Neural cell (in vitro differentiated cells): ENCODE results near the gene QRICH2. TPM values are rescaled to one million over a fixed set of nuclear protein-coding genes. Genes with fewer than 3 reads are reported as not detected.
A peak's percentile ranks its signal among the peaks of the same experiment; 100 is the strongest.

Experiments used
- H2AFZ ChIP-seq: fragments of 200-600, 300-800 bp; sonication (generic), shearing (Covaris generic); 2 replicates; pipeline ENCODE4 v1.6.0; 2014; ENCODE audit warnings: low read depth, mild to moderate bottlenecking, antibody characterized with exemption, low read length, moderate library complexity
- H3F3A ChIP-seq: fragments of 200-600 bp; shearing (Covaris generic); 2 replicates; pipeline ENCODE4 v1.6.1; 2016; ENCODE audit warnings: mild to moderate bottlenecking, moderate library complexity, mixed read lengths, antibody characterized with exemption, low read length; ENCODE audit not compliant: insufficient read depth, poor library complexity, severe bottlenecking
- H3K27ac ChIP-seq: fragments of 200-600, 300-800 bp; sonication (generic), shearing (Covaris generic); 2 replicates; pipeline ENCODE4 v1.5.1; 2014; ENCODE audit warnings: mild to moderate bottlenecking, low read length, moderate library complexity
- H3K27me3 ChIP-seq: fragments of 300-800, 200-600 bp; sonication (generic), shearing (Covaris generic); 2 replicates; pipeline ENCODE4 v1.6.0; 2014; ENCODE audit warnings: mild to moderate bottlenecking, low read depth, low read length, moderate library complexity; ENCODE audit not compliant: insufficient read depth
- H3K36me3 ChIP-seq: fragments of 300-800, 200-600 bp; sonication (generic), shearing (Covaris generic); 2 replicates; pipeline ENCODE4 v1.5.1; 2014; ENCODE audit warnings: mild to moderate bottlenecking, antibody characterized with exemption, low read length, moderate library complexity; ENCODE audit not compliant: insufficient read depth
- H3K4me2 ChIP-seq: fragments of 300-800, 200-600 bp; sonication (generic), shearing (Covaris generic); 2 replicates; pipeline ENCODE4 v1.6.0; 2014; ENCODE audit warnings: mild to moderate bottlenecking, low read length
- H3K4me3 ChIP-seq: fragments of 300-800, 200-600 bp; sonication (generic), shearing (Covaris generic); 2 replicates; pipeline ENCODE4 v1.5.1; 2014; ENCODE audit warnings: mild to moderate bottlenecking, low read length, moderate library complexity
- H3K79me2 ChIP-seq: fragments of 200-600 bp; shearing (Covaris generic); replicated peaks from 2 replicates; pipeline ENCODE4 v1.6.0; 2014; ENCODE audit warnings: mild to moderate bottlenecking, low read length, moderate library complexity; ENCODE audit not compliant: insufficient read depth
- H3K9ac ChIP-seq: fragments of 300-800, 200-600 bp; sonication (generic), shearing (Covaris generic); 2 replicates; pipeline ENCODE4 v1.6.1; 2016; ENCODE audit warnings: mild to moderate bottlenecking, low read length, mixed read lengths
- H3K9me2 ChIP-seq: fragments of 200-600 bp; shearing (Covaris generic); 2 replicates; pipeline ENCODE4 v1.6.1; 2016; ENCODE audit warnings: mild to moderate bottlenecking, low read length, mixed read lengths; ENCODE audit not compliant: insufficient read depth
- H3K9me3 ChIP-seq: fragments of 200-600, 300-800 bp; sonication (generic), shearing (Covaris generic); 2 replicates; pipeline ENCODE4 v1.6.1; 2016; ENCODE audit warnings: mild to moderate bottlenecking, mixed run types, low read length, moderate library complexity, mixed read lengths
- H4K20me1 ChIP-seq: fragments of 200-600 bp; shearing (Covaris generic); 2 replicates; pipeline ENCODE4 v1.6.1; 2016; ENCODE audit warnings: mild to moderate bottlenecking, mixed run types; ENCODE audit not compliant: insufficient read depth
- EP300 ChIP-seq: fragments of 450-650 bp; conservative IDR thresholded peaks from 2 replicates; pipeline ENCODE4 v1.6.1; 2014; ENCODE audit warnings: antibody characterized with exemption, mild to moderate bottlenecking, moderate library complexity; ENCODE audit not compliant: poor library complexity, severe bottlenecking
- EZH2 ChIP-seq: fragments of 200-600, 300-800 bp; shearing (Covaris generic), sonication (generic); IDR thresholded peaks from 2 replicates; pipeline ENCODE4 v1.6.1; 2014; ENCODE audit warnings: antibody characterized with exemption, low read length, borderline replicate concordance, mild to moderate bottlenecking; ENCODE audit not compliant: insufficient read depth, poor library complexity, severe bottlenecking
- MXI1 ChIP-seq: fragments of 450-650 bp; conservative IDR thresholded peaks from 2 replicates; pipeline ENCODE4 v1.6.1; 2014; ENCODE audit warnings: antibody characterized with exemption, mild to moderate bottlenecking; ENCODE audit not compliant: poor library complexity, severe bottlenecking
- POLR2AphosphoS5 ChIP-seq: IDR thresholded peaks from 2 replicates; pipeline ENCODE4 v1.6.1; 2012
- RAD21 ChIP-seq: fragments of 450-650 bp; conservative IDR thresholded peaks from 2 replicates; pipeline ENCODE4 v1.6.1; 2014; ENCODE audit warnings: antibody characterized with exemption, mild to moderate bottlenecking, moderate library complexity
- SMC3 ChIP-seq: fragments of 450-650 bp; conservative IDR thresholded peaks from 2 replicates; pipeline ENCODE4 v1.6.1; 2014; ENCODE audit warnings: antibody characterized with exemption, mild to moderate bottlenecking, moderate library complexity; ENCODE audit not compliant: poor library complexity
- TAF1 ChIP-seq: IDR thresholded peaks from 2 replicates; pipeline ENCODE4 v1.6.1; 2012; ENCODE audit warnings: low read depth
- polyA plus RNA-seq: library from polyadenylated mRNA; depleted of rRNA; stranded (reverse); fragments of >200 nt; gene quantifications from 2 replicates; pipeline ENCODE4 v1.2.3, GENCODE V29; 2014
- TF ChIP-seq, protein P1 (sequence below): IDR thresholded peaks from 2 replicates; pipeline ENCODE4 v1.6.1; 2012; ENCODE audit warnings: borderline replicate concordance
- TF ChIP-seq, protein P2 (sequence below): fragments of 450-650 bp; IDR thresholded peaks from 2 replicates; pipeline ENCODE4 v1.5.1; 2014; ENCODE audit warnings: antibody characterized with exemption, mild to moderate bottlenecking, moderate library complexity; ENCODE audit not compliant: poor library complexity, severe bottlenecking

The QRICH2 gene
- polyA plus RNA-seq, 1 donor from 2014 or later, result 17.3 TPM

DNA sequence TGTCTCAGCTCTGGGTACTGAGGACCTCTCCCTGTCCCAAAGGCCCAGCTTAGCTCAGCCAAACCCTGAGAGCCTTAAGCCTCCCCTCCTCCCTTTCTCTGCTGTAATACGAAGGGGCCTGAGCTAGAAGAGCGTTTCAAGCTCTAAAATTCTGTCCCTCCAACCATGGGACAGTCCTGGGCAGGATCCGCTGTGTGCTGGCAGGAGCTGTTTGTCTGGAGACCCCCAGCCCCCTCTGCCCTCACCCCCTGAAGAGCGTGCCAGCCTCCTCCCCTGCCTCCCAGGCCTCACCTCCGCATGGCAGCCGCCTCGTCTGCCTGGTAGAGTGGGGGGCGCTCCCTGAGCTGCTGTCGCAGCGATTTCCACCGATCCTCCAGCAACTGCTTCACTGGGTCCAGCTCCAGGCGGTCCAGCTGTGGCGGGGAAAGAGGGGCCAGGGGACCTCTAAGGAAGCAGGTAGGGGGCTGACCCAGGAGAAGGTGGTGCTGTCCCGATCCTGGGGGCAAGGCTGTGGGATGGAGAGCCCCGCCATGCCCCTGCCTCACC, 28.3 kb downstream of the QRICH2 start:
- Histone ChIP-seq H3K4me2 (no peak overlapping the region), H3K9me3 (no peaks in the 10 kb centered on the region), H4K20me1 (no peaks in the 10 kb centered on the region), H3K27me3 (no peaks in the 10 kb centered on the region), H3K79me2 (no peaks in the 10 kb centered on the region), H3K36me3 (no peaks in the 10 kb centered on the region), H2AFZ (no peak overlapping the region), H3K9me2 (no peaks in the 10 kb centered on the region), H3F3A (no peaks in the 10 kb centered on the region), H3K9ac (no peak overlapping the region), H3K4me3 (no peak overlapping the region), H3K27ac (no peak overlapping the region)
- TF ChIP-seq TAF1 (no peak), EP300 (no peak), RAD21 (no peak), EZH2 (no peak), SMC3 (no peak), POLR2AphosphoS5 (no peak), MXI1 (no peak)
- TF ChIP-seq, protein P1, sequence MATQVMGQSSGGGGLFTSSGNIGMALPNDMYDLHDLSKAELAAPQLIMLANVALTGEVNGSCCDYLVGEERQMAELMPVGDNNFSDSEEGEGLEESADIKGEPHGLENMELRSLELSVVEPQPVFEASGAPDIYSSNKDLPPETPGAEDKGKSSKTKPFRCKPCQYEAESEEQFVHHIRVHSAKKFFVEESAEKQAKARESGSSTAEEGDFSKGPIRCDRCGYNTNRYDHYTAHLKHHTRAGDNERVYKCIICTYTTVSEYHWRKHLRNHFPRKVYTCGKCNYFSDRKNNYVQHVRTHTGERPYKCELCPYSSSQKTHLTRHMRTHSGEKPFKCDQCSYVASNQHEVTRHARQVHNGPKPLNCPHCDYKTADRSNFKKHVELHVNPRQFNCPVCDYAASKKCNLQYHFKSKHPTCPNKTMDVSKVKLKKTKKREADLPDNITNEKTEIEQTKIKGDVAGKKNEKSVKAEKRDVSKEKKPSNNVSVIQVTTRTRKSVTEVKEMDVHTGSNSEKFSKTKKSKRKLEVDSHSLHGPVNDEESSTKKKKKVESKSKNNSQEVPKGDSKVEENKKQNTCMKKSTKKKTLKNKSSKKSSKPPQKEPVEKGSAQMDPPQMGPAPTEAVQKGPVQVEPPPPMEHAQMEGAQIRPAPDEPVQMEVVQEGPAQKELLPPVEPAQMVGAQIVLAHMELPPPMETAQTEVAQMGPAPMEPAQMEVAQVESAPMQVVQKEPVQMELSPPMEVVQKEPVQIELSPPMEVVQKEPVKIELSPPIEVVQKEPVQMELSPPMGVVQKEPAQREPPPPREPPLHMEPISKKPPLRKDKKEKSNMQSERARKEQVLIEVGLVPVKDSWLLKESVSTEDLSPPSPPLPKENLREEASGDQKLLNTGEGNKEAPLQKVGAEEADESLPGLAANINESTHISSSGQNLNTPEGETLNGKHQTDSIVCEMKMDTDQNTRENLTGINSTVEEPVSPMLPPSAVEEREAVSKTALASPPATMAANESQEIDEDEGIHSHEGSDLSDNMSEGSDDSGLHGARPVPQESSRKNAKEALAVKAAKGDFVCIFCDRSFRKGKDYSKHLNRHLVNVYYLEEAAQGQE, result no peak
- TF ChIP-seq, protein P2, sequence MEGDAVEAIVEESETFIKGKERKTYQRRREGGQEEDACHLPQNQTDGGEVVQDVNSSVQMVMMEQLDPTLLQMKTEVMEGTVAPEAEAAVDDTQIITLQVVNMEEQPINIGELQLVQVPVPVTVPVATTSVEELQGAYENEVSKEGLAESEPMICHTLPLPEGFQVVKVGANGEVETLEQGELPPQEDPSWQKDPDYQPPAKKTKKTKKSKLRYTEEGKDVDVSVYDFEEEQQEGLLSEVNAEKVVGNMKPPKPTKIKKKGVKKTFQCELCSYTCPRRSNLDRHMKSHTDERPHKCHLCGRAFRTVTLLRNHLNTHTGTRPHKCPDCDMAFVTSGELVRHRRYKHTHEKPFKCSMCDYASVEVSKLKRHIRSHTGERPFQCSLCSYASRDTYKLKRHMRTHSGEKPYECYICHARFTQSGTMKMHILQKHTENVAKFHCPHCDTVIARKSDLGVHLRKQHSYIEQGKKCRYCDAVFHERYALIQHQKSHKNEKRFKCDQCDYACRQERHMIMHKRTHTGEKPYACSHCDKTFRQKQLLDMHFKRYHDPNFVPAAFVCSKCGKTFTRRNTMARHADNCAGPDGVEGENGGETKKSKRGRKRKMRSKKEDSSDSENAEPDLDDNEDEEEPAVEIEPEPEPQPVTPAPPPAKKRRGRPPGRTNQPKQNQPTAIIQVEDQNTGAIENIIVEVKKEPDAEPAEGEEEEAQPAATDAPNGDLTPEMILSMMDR, result no peak

DNA sequence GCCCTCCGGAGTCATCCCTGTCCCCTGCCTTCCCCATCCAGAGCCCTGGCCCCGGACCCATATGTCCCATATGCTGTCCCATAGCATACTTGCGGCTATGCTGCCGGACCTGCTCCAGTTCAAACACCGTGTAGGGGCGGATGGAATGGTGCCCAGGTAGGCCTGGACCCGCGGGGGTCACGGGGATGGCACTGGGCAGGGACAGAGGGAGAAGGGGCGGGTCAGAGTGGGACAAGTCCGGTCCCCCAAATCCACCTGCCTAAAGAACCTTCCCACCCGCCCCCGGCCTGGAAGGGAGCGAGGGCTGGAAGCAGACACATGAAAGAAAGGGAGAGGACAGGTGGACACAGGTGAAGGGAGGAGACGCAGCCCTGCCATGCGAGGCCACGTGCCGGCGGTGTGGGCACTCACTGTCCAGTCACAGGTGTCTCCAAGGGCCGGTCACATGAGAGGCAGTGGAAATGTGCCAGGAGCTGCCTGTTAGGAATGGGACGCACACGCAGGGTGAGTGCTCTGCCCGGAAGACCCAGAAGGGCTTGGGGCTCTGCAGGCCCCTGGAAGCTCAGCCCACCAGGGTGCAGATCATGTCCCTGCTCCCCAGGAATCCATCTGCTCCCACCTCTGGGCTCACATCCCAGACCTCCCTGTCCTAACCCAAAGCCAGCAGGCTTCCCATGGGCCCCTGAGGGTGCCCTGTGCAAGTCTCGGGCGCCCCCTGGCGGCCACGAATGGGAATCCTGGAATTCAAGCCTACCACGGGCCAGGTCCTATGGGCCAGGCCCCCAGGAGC, 28.9 kb downstream of the QRICH2 start:
- Histone ChIP-seq H3K27me3 (no peaks in the 10 kb centered on the region), H3K9ac (no peak overlapping the region), H3K9me3 (no peaks in the 10 kb centered on the region), H2AFZ (no peak overlapping the region), H3K9me2 (no peaks in the 10 kb centered on the region), H3K79me2 (no peaks in the 10 kb centered on the region), H4K20me1 (no peaks in the 10 kb centered on the region), H3F3A (no peaks in the 10 kb centered on the region), H3K4me3 (no peak overlapping the region), H3K36me3 (no peaks in the 10 kb centered on the region), H3K4me2 (no peak overlapping the region), H3K27ac (no peak overlapping the region)
- TF ChIP-seq EP300 (no peak), RAD21 (peak; percentile 89), EZH2 (no peak), MXI1 (no peak), TAF1 (no peak), SMC3 (peak; percentile 92), POLR2AphosphoS5 (no peak)
- TF ChIP-seq, protein P2, result peak; percentile 95
- TF ChIP-seq, protein P1, result no peak
